T-helper 1 cell (primary cell): ENCODE measurements around the gene RAB3IL1.
"Not testable (repeated sequence)": the region's sequence is repeated elsewhere in the genome, so short reads cannot be mapped to it uniquely, and the experiment has no call there.

Experiments used
- DNase-seq, 5 donors: peaks; one replicate each; pipeline ENCODE4 v3.0.0-alpha.2; 2012 to 2020
- total RNA-seq, 4 donors: gene quantifications; one replicate each; lab custom pipeline; 2026; lab: John Stamatoyannopoulos, UW

RAB3IL1 gene, protein sequence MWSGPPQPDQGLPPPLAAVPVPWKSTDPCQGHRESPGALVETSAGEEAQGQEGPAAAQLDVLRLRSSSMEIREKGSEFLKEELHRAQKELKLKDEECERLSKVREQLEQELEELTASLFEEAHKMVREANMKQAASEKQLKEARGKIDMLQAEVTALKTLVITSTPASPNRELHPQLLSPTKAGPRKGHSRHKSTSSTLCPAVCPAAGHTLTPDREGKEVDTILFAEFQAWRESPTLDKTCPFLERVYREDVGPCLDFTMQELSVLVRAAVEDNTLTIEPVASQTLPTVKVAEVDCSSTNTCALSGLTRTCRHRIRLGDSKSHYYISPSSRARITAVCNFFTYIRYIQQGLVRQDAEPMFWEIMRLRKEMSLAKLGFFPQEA
- 0 to 0.12 (median 0) reads per million in 4 donors for total RNA-seq

DNA sequence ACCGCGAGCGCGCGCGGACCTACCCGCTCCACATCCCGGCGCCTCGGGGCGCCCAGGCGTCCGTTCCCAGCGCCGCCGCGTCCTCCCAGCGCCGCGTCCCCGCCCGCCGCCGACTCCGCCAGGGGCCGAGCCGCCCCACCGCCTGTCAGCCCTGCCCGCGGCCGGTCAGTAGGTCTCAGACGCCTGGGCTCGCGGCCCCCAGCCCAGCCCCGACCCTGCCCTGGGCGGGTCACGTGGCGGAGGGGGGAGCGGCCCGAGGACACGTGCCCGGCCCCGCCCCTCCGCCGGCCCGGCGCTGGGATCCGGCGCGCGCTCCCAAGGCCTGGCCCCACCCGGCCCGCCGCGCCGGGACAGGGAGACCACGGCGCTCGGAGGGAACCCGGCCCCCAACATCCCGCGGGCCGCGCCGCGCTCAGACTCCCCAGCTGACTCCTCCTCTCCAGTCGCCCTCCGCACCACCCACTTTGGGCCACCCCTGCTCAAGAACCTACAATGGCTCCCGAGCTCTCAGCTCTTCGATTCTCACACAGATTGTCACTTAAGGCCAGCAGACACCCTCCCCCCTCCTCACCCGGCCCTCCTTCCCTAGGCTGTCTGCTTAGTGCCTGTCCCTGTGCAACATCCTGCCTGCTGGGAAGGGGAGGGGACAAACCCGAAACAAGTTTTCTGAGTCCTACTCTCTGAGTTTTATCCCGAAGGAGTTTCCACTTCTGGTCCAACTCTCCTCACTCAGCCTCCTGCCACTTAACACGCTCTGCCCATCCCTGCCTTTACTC is at the start of gene RAB3IL1:
Gene RAB3IL1 (minus strand): TSS at position 233 of the 776 bp plus-strand sequence. CDS start 199 bp downstream, at position 34.
- no peak for DNase-seq

DNA sequence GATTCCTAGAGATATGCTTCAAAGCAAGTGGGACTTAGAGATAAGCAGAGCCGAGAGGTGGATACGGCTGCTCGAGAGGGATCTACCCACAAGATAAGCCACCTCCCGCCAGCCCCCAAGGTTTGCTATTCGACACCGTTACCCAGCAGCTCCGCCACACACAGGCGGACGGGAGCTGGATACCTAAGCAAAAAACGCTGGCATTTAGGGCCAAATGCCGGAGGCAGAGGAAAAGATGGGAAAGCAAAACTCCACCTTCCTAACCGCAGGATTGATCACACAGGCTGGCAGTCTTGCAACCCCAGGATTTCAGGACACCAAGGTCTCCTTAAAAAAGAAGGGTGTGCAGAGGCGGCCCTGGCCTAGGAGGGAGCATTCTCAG is 49.4 kb upstream of the RAB3IL1 start:
- DNase-seq = peak in 1 of 5 donors; percentile 45

DNA sequence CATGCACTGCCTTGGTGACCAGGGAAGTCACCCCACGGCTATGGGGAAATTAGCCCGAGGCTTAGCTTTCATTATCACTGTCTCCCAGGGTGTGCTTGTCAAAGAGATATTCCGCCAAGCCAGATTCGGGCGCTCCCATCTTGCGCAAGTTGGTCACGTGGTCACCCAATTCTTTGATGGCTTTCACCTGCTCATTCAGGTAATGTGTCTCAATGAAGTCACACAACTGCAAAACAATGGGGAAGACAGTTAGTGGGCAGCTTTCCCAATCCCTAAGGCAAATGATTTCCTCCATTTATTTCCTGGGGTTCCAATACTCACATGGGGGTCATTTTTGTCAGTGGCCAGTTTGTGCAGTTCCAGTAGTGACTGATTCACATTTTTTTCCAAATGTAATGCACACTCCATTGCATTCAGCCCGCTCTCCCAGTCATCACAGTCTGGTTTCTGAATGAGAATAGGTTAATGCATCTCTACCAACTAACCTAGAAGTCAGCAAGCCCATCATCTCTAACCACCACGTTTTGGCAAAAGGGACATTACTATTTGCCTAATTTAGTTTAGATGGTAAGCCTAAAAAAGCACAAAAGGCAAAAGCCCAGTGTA is 47.4 kb upstream of the RAB3IL1 start:
- not testable (repeated sequence) for DNase-seq

DNA sequence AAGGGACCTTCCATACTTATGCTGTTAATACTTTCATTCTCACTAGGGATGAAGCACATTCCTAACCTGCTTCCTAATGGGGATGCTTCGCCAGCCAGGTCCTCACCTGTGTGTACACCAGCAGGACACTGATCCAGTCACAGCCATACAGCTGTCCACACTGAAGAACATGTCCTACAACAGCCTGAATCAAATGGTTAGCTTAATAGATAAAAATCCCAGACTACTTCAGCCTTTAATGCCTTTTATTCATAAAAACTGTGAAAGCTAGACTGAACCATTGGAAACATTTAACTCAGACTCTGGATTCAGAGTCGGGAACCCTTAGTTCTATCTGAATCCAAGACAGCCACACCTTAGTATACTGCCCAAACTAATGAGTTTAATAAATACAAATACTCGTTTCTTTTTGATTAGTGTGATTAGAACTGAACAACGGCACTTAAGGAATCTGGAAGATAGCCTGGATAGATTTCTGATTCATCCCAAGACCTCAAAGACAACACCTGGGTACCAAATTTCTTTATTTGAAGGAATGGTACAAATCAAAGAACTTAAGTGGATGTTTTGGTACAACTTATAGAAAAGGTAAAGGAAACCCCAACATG is 46.8 kb upstream of the RAB3IL1 start:
- DNase-seq = no peak

DNA sequence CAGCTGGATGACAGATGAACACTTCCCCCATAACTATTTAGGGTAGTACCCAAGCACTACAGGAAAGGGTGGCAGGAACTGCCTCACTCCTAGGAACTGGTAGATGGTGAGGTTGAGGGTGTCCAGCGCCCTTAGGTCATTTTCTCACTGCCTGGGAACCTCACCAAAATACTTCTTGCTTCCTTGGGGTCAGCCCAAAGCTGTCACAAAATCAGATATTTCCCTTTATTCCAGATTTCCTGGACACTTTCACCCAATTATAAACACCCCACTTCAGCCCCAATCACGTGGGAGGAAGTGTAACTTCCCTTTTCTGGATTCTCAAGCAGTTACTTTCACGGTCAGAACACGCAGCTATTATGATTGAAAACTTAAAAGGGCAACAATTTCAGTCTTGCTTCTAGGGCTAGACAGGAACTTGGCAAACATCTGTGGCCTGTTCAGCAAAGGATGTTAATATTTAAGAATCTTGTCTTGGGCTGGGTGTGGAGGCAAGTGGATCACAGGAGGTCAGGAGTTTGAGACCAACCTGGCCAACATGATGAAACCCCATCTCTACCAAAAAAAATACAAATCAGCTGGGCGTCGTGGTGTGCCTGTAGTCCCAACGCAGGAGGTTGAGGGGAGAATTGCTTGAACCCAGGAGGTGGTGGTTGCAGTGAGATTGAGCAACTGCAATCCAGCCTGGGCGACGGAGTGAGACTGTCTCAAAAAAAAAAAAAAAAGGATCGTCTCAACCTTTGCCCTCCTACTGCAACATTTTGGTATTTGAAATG is 46.1 kb upstream of the RAB3IL1 start:
- DNase-seq = peak in 1 of 5 donors; percentile 40

DNA sequence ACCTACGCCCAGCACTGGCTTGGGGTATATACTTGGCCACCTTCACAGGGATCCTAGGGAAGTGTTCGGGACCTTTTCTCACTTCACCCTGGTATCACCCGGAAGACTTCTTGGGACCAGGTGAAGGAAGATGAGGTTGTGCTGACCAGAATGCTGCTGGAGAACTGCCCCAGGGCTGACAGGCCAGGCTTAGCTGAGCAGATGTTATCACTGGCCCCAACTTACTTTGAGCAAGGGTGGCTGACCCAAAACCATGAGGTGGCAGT is 45.6 kb upstream of the RAB3IL1 start:
- no peak for DNase-seq

DNA sequence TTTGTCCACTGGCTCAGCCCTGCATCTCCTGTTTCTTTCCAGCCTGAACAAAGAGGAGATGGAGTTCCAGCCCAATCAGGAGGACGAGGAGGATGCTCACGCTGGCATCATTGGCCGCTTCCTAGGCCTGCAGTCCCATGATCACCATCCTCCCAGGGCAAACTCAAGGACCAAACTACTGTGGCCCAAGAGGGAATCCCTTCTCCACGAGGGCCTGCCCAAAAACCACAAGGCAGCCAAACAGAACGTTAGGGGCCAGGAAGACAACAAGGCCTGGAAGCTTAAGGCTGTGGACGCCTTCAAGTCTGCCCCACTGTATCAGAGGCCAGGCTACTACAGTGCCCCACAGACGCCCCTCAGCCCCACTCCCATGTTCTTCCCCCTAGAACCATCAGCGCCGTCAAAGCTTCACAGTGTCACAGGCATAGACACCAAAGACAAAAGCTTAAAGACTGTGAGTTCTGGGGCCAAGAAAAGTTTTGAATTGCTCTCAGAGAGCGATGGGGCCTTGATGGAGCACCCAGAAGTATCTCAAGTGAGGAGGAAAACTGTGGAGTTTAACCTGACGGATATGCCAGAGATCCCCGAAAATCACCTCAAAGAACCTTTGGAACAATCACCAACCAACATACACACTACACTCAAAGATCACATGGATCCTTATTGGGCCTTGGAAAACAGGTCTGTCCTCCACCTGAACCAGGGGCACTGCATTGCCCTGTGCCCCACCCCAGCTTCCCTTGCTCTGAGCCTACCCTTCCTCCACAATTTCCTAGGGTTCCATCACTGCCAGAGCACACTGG is 45.0 kb upstream of the RAB3IL1 start:
- DNase-seq = no peak

DNA sequence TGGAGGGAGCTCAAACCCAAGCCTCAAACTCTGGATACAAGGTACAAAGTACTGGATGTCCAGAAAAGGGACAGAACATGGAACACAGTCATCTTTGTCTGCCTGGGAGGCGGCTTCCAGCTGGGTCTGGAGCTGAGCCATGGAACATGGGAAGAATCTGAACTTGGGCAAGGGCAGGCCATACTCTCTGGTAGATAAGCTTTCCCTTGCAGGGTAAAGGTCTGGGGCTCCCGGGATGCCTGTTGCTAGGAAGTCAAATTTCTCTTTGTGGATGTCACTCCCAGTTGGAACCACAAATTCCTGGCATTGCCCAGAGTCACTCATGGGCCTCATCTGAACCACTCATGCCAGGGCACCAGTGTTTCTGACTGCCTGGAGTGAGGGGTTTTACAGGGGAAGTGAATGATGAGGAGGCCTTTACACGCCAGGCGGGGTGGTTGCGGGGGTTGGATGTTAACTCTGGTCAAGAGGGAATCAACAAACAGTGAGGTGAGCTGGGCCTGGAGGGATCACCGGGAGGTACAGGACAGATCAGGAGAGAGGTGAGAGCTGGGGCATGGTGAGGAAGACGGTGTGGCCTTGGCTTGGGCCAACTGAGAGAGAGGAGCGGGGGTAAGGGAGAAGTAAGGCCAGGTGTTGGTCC is 44.3 kb upstream of the RAB3IL1 start:
- DNase-seq = no peak

DNA sequence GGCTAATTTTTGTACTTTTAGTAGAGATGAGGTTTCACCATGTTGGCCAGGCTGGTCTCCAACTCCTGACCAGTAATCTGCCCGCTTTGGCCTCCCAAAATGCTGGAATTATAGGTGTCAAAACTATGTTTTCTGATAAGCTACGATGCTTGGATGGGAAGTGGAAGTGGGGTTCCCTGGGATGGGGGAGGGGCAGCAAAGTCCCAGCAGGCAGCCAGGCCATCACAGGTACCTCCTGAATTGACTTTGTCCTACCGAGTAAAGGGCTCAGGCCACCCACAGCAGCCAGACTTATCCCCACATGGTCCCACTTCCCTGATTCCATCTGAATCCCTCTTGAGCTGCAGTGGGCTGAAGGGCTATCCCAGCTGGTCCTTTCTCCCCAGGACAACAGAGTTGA is 43.2 kb upstream of the RAB3IL1 start:
- DNase-seq = no peak

DNA sequence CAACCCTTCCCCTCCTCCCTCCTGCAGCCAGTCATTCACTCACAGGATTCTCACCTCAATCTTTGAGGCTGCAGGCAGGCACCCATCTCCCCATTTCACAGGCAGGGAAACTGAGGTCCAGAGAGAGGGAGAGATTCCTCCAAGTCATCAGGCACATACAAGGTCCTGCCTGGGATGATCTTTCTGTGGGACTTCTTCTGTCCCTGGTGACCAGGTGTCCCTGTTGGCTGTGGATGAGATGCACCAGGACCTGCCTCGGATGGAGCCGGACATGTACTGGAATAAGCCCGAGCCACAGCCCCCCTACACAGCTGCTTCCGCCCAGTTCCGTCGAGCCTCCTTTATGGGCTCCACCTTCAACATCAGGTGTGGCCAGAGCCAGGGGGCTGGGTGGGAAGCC is 42.3 kb upstream of the RAB3IL1 start:
- DNase-seq = no peak

DNA sequence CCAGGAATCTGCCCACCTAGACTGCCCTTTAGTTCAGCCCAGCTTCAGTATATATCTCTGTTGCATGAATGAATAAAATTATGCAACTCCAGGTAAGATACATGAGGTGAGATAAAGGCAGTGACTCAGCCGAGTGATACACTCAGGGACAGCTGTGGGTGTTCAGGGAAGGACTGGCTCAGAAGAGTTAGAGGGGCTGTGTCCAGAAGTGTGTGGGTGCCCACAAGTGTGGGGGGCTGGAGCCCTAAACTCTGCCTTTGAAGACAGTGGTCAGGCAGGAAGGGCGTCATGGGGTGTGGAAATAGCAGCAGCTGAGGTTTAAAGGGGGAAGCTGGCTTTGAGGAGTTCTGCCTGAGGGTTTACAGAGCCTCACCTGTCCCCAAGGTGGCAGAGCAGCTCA is 41.7 kb upstream of the RAB3IL1 start:
- no peak for DNase-seq

DNA sequence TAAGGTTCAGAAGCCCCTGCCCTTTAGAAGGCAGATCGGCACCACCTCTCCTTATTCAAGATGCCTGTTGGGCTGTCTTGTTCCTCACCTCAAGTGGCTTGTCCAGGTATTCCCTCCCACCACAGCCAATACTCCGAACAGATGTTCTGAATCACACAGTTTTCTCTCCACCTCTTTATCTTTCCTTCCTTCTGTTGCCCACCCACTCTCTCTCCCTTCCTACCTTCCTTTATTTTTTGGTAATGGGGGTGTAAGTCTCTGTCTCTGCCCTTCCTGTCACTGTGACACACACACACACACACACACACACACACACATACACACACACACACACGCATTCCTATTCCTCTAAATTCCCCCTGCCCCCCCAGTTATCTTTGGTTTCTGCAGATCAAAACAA is 41.2 kb upstream of the RAB3IL1 start:
- no peak for DNase-seq

DNA sequence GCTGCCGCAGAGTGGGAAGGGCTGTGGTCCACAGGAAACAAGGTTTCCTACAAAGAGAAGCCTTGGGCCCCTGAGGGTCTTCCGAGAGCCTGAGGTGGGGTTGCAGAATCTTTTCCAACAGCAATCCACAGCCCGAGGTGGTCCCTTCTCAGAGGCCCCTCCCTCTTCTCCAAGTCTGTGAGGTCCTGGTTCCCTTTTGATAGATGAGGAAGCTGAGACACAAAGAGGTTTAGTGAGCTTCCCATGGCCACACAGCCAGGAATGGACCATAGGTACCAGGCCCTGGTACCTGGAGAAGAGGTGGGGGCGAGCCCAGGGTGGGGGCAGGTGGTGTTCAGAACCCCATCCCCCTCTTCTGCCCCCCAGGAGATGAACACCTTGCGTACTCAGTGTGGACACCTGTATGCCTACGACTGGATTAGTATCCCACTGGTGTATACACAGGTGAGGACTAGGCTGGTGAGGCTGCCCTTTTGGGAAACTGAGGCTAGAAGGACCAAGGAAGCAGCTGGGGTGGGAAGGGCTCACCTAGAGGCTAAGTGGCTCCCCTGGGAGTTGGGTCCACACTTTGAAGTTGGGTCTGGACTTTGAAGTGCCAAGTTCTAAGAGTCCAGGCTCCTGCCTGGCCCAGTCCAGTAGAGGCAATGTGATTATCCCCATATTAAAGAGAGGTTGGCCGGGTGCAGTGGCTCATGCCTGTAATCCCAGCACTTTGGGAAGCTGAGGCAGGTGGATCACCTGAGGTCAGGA is 39.8 kb upstream of the RAB3IL1 start:
- no peak for DNase-seq

DNA sequence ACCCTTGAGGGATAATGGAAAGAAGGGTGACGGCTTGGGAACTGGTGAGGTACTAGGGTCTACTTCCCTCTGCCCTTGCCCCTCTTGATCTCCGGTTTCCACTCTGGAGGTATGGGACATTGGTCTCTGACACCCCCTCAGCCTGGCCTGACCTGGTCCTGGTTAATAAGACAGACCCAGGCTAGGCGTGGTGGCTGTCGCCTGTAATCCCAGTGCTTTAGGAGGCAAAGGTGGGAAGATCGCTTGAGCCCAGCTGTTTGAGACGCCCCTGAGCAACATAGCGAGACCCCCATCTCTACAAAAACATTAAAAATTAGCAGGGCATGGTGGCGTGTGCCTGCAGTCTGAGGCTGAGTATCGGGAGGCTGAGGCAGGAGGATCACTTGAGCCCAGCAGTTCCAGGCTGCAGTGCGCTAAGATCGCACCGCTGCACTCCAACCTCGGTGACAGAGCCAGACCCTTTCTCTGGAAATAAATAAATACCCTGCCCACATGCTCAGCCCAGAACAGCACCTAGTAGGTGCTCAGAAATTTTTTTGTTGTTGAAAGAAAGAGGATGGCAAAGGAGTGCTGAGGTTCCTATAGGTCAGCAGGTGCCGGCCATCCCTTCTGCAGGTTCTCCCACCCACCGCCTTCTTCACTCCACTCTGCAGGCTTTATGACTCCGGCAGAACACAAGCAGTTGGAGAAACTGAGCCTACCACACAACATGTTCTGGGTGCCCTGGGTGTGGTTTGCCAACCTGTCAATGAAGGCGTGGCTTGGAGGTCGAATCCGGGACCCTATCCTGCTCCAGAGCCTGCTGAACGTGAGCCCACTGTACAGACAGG is 39.0 kb upstream of the RAB3IL1 start:
- no peak for DNase-seq

DNA sequence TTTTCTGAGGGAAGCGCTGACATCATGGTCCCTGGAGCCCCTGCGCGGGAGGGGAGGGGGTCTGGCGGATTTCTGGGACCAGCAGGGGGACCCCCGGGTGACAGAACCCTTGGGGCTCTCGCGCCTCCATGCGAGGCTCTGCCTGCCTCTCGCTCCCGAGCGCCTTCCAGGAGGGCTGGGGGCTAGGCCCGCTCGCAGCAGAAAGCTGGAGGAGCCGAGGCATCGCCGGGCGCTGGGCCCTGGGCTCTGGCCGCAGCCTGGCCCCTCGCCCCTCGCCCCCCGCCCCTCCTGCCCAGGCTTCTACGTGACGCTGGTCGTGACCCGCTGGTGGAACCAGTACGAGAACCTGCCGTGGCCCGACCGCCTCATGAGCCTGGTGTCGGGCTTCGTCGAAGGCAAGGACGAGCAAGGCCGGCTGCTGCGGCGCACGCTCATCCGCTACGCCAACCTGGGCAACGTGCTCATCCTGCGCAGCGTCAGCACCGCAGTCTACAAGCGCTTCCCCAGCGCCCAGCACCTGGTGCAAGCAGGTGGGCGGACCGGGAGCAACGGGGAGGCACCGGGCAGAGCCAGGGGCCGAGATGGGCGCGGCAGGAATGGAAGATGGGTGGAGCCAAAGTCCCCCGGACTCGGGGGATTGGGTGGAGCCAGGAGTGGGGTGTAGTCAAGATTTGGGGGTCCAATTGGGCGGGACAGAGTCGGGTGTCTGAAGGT is 38.2 kb upstream of the RAB3IL1 start:
- peak in 1 of 5 donors; percentile 42 for DNase-seq

DNA sequence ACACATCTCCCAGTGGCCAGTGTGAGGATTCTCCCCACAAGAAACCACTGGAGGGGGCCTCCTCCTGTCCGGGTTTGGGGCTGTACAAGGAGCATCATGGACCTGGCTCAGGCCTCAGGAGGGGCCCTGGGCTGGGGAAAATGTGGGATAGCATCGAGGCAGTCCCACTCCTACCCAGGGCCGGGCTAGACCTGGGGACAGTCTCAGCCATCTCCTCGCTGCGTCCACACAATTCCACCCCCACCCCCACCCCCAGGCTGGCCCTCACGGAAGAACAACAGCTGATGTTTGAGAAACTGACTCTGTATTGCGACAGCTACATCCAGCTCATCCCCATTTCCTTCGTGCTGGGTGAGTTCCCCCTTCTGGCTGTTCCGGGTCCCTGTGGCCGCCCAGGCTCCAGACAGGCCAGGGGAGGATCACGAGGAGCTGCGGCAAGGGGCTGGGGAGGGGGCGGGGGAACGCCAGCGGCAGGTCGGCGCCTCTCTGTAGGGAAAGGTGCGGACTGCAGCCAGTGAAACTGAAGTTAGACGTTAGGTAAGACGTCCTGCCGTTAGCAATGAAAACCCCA is 37.6 kb upstream of the RAB3IL1 start:
- DNase-seq = no peak

DNA sequence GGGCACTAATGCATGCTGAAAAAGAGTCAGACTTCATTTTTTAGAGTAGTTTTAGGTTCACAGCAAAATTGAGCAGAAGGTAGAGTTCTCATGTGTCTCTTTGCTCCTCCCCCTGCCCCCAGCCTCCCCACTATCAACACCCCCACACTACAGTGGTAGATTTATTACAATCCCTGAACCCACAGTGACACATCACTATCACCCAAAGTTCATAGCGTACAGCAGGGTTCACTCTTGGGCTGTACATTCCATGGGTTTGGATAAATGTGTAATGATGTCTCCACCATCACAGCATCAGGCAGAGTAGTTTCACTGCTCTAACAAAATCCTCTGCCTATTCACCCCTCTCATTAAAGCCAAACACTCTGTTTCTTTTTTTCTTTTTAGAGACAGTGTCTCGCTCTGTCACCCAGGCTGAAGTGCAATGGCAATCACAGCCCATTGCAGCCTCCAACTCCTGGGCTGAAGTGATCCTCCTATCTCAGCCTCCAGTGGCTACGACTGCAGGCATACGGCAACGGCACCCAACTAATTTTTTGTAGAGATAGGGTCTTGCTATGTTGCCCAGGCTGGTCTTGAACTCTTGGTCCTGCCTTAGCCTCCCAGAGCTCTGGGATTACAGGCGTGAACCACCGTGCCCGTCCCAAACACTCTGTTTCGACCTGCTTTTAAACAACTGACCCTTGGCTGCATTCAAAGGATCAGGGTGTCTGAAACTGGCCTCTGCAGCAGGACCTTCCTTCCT is 36.9 kb upstream of the RAB3IL1 start:
- DNase-seq = no peak

DNA sequence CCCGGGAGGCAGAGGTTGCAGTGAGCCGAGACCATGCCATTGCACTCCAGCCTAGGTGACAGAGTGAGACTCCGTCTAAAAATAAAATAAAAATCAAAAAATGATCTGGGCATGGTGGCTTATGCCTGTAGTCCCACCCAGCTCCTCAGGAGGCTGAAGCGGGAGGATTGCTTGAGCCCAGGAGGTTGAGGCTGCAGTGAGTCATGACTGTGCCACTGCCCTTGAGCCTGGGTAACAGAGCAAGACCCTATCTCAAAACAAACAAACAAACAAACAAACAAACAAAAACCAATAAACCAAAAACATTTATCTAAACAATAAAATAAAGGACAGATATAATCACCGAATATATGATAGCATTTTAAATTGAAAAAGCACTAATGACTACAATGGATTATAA is 36.3 kb upstream of the RAB3IL1 start:
- DNase-seq = not testable (repeated sequence)
